ENCODE data around the gene HDAC7. TPM values are rescaled to one million over a fixed set of nuclear protein-coding genes. Genes with fewer than 3 reads are reported as not detected.

The HDAC7 gene
- total and polyA plus RNA-seq, 8 donors: 22.8 to 313 (median 46.8) TPM

- intact Hi-C loops (cut with DNase I; ENCODE audit: low total_unique reads): no loop called here
- Histone ChIP-seq H3K36me3 (no peaks in the 10 kb centered on the region), H3K4me1 (peaks cover 0 to 29% (median 16%) of the 10 kb centered on the region in 4 donors), H3K9me3 (no peaks in the 10 kb centered on the region), H3K27ac (peak overlapping the region in 1 of 5 donors; percentile 3), H3K4me3 (no peak overlapping the region), H3K27me3 (no peaks in the 10 kb centered on the region)
- WGBS, 5 donors: 46 to 53% (median 52%) methylated on average over 13 of the region's 13 CpGs
- peak in 6 of 7 experiments; percentile 46 to 98 (median 94) for TF ChIP-seq CTCF (IDR thresholded peaks at IDR 0.05)
- peak in 1 of 3 donors; percentile 81 for TF ChIP-seq POLR2AphosphoS5 (IDR thresholded peaks at IDR 0.05)
- no peak for TF ChIP-seq POLR2A (IDR thresholded peaks at IDR 0.05)
- TF ChIP-seq EP300 (IDR thresholded peaks at IDR 0.05): no peak
- peak; percentile 79 to 87 for DNase-seq
Measured at GRCh38 chr12:47837190-47838171, 17.8 kb upstream of the HDAC7 start.

- H3K27ac ChIP-seq: no peak overlapping the region
- intact Hi-C loops (cut with DNase I; ENCODE audit: low total_unique reads): no loop called here
- TF ChIP-seq POLR2AphosphoS5 (IDR thresholded peaks at IDR 0.05): no peak
- TF ChIP-seq EP300 (IDR thresholded peaks at IDR 0.05): no peak
- no peak for TF ChIP-seq CTCF (IDR thresholded peaks at IDR 0.05)
- TF ChIP-seq POLR2A (IDR thresholded peaks at IDR 0.05): no peak
- no peaks in the 10 kb centered on the region for H3K9me3 ChIP-seq
- 80 to 88% (median 85%) methylated on average over 3 of the region's 3 CpGs for WGBS, 5 donors
- H3K36me3 ChIP-seq: no peaks in the 10 kb centered on the region
- no peaks in the 10 kb centered on the region for H3K27me3 ChIP-seq
- no peak overlapping the region for H3K4me3 ChIP-seq
- peaks cover 0 to 20% (median 13%) of the 10 kb centered on the region in 4 donors for H3K4me1 ChIP-seq
- DNase-seq: no peak
Measured at GRCh38 chr12:47835831-47836155, 16.1 kb upstream of the HDAC7 start.

GRCh38 chr12:47835006-47835830, 15.5 kb upstream of the HDAC7 start:
- intact Hi-C loops (cut with DNase I; ENCODE audit: low total_unique reads): no loop called here
- TF ChIP-seq POLR2AphosphoS5 (IDR thresholded peaks at IDR 0.05) (no peak), POLR2A (IDR thresholded peaks at IDR 0.05) (no peak), EP300 (IDR thresholded peaks at IDR 0.05) (no peak), CTCF (IDR thresholded peaks at IDR 0.05) (no peak)
- 85 to 91% (median 87%) methylated on average over 12 of the region's 12 CpGs for WGBS, 5 donors
- Histone ChIP-seq H3K36me3 (no peaks in the 10 kb centered on the region), H3K27ac (no peak overlapping the region), H3K4me3 (no peak overlapping the region), H3K9me3 (no peaks in the 10 kb centered on the region), H3K4me1 (peaks cover 0 to 20% (median 13%) of the 10 kb centered on the region in 4 donors), H3K27me3 (no peaks in the 10 kb centered on the region)
- no peak for DNase-seq

GRCh38 chr12:47834199-47834903, 14.6 kb upstream of the HDAC7 start:
- Histone ChIP-seq H3K4me1 (peaks cover 7 to 24% (median 16%) of the 10 kb centered on the region in 4 donors), H3K27me3 (no peaks in the 10 kb centered on the region), H3K27ac (no peak overlapping the region), H3K9me3 (no peaks in the 10 kb centered on the region), H3K4me3 (no peak overlapping the region), H3K36me3 (no peaks in the 10 kb centered on the region)
- intact Hi-C loops (cut with DNase I; ENCODE audit: low total_unique reads): no loop called here
- WGBS, 5 donors: 76 to 90% (median 83%) methylated on average over 8 of the region's 8 CpGs
- no peak for DNase-seq
- TF ChIP-seq POLR2AphosphoS5 (IDR thresholded peaks at IDR 0.05) (no peak), POLR2A (IDR thresholded peaks at IDR 0.05) (no peak), CTCF (IDR thresholded peaks at IDR 0.05) (no peak), EP300 (IDR thresholded peaks at IDR 0.05) (no peak)
